MM.1S (cell line): ENCODE measurements around the gene MAGI2.

Source experiments
- DNase-seq: peaks from one replicate; pipeline ENCODE4 v3.0.0-alpha.2; 2015
- H2AFZ ChIP-seq: fragments of 300-600 bp; sonication (generic); 2 replicates; pipeline ENCODE4 v1.6.0; 2016; ENCODE audit warnings: antibody characterized with exemption, low read length
- H3F3A ChIP-seq: fragments of 300-600 bp; sonication (generic); 2 replicates; pipeline ENCODE4 v1.6.1; 2016; ENCODE audit warnings: mild to moderate bottlenecking, antibody characterized with exemption, low read length, moderate library complexity, mixed read lengths; ENCODE audit not compliant: insufficient read depth
- H3K27ac ChIP-seq: fragments of 300-600 bp; sonication (generic); 2 replicates; pipeline ENCODE4 v1.5.1; 2016; ENCODE audit warnings: mild to moderate bottlenecking, low read length
- H3K27me3 ChIP-seq: fragments of 300-600 bp; sonication (generic); replicated peaks from 2 replicates; pipeline ENCODE4 v1.6.0; 2016; ENCODE audit warnings: low read length; ENCODE audit not compliant: insufficient read depth
- H3K36me3 ChIP-seq: fragments of 300-600 bp; sonication (generic); replicated peaks from 2 replicates; pipeline ENCODE4 v1.6.1; 2016; ENCODE audit warnings: mild to moderate bottlenecking, low read length, mixed read lengths; ENCODE audit not compliant: insufficient read depth
- H3K4me1 ChIP-seq: fragments of 300-600 bp; sonication (generic); 2 replicates; pipeline ENCODE4 v1.6.1; 2016; ENCODE audit warnings: low read length, mixed read lengths
- H3K4me2 ChIP-seq: fragments of 300-600 bp; sonication (generic); 2 replicates; pipeline ENCODE4 v1.6.0; 2016; ENCODE audit warnings: low read depth, low read length
- H3K4me3 ChIP-seq: fragments of 300-600 bp; sonication (generic); 2 replicates; pipeline ENCODE4 v1.5.1; 2016; ENCODE audit warnings: low read length, mixed read lengths
- H3K79me2 ChIP-seq: fragments of 300-600 bp; sonication (generic); 2 replicates; pipeline ENCODE4 v1.6.1; 2016; ENCODE audit warnings: mixed run types, low read length, mixed read lengths
- H3K9ac ChIP-seq: fragments of 300-600 bp; sonication (generic); 2 replicates; pipeline ENCODE4 v1.6.1; 2016; ENCODE audit warnings: low read length, mixed read lengths
- H3K9me2 ChIP-seq: fragments of 300-600 bp; sonication (generic); replicated peaks from 2 replicates; pipeline ENCODE4 v1.6.1; 2016; ENCODE audit warnings: mild to moderate bottlenecking, low read length, mixed read lengths; ENCODE audit not compliant: insufficient read depth
- H3K9me3 ChIP-seq: fragments of 300-600 bp; sonication (generic); replicated peaks from 2 replicates; pipeline ENCODE4 v1.6.1; 2016; ENCODE audit warnings: mild to moderate bottlenecking, low read length, mixed read lengths; ENCODE audit not compliant: insufficient read depth
- H4K20me1 ChIP-seq: fragments of 300-600 bp; sonication (generic); 2 replicates; pipeline ENCODE4 v1.6.1; 2016; ENCODE audit warnings: mild to moderate bottlenecking, low read length, moderate library complexity, mixed read lengths; ENCODE audit not compliant: insufficient read depth
- CTCF ChIP-seq: fragments of 300-600 bp; sonication (generic); IDR thresholded peaks from 2 replicates; pipeline ENCODE4 v1.5.1; 2016; ENCODE audit warnings: antibody characterized with exemption, low read length, mixed read lengths
- EZH2 ChIP-seq: fragments of 300-600 bp; sonication (generic); optimal IDR thresholded peaks from 2 replicates; pipeline ENCODE3; 2017; ENCODE audit warnings: low read depth, mild to moderate bottlenecking, antibody characterized with exemption, low read length, mixed read lengths
- EZH2phosphoT487 ChIP-seq: fragments of 300-600 bp; sonication (generic); IDR thresholded peaks from 2 replicates; pipeline ENCODE4 v1.6.1; 2018; ENCODE audit warnings: antibody characterized with exemption, low read length

Gene MAGI2

GRCh38 chr7:79352323-79352722, 101.1 kb downstream of the MAGI2 start:
- no peaks in the 10 kb centered on the region for H3K79me2 ChIP-seq
- H2AFZ ChIP-seq, result no peak overlapping the region
- no peaks in the 10 kb centered on the region for H3K36me3 ChIP-seq
- TF ChIP-seq EZH2 (no peak), EZH2phosphoT487 (no peak), CTCF (no peak)
- H3K9me2 ChIP-seq, result no peaks in the 10 kb centered on the region
- H3K9me3 ChIP-seq, result no peaks in the 10 kb centered on the region
- no peaks in the 10 kb centered on the region for H3K4me1 ChIP-seq
- no peaks in the 10 kb centered on the region for H3F3A ChIP-seq
- DNase-seq, result no peak
- H3K4me3 ChIP-seq, result no peak overlapping the region
- H3K4me2 ChIP-seq, result no peak overlapping the region
- H3K27ac ChIP-seq, result no peak overlapping the region
- H4K20me1 ChIP-seq, result no peaks in the 10 kb centered on the region
- no peaks in the 10 kb centered on the region for H3K27me3 ChIP-seq
- H3K9ac ChIP-seq, result no peak overlapping the region

GRCh38 chr7:79347351-79347750, 106.1 kb downstream of the MAGI2 start:
- H3K36me3 ChIP-seq, result no peaks in the 10 kb centered on the region
- no peaks in the 10 kb centered on the region for H3K9me2 ChIP-seq
- no peak overlapping the region for H2AFZ ChIP-seq
- H3K4me2 ChIP-seq, result no peak overlapping the region
- H3K4me1 ChIP-seq, result no peaks in the 10 kb centered on the region
- no peak overlapping the region for H3K9ac ChIP-seq
- H3K27ac ChIP-seq, result no peak overlapping the region
- H3K79me2 ChIP-seq, result no peaks in the 10 kb centered on the region
- TF ChIP-seq EZH2phosphoT487 (no peak), EZH2 (no peak), CTCF (no peak)
- H3K9me3 ChIP-seq, result no peaks in the 10 kb centered on the region
- no peaks in the 10 kb centered on the region for H3F3A ChIP-seq
- no peak for DNase-seq
- no peak overlapping the region for H3K4me3 ChIP-seq
- no peaks in the 10 kb centered on the region for H4K20me1 ChIP-seq
- H3K27me3 ChIP-seq, result no peaks in the 10 kb centered on the region

GRCh38 chr7:79341902-79342301, 111.6 kb downstream of the MAGI2 start:
- DNase-seq, result no peak
- no peak overlapping the region for H2AFZ ChIP-seq
- no peak overlapping the region for H3K9ac ChIP-seq
- no peaks in the 10 kb centered on the region for H3K27me3 ChIP-seq
- no peaks in the 10 kb centered on the region for H3K4me1 ChIP-seq
- no peak overlapping the region for H3K4me3 ChIP-seq
- H3F3A ChIP-seq, result no peaks in the 10 kb centered on the region
- H3K4me2 ChIP-seq, result no peak overlapping the region
- no peaks in the 10 kb centered on the region for H3K9me3 ChIP-seq
- no peaks in the 10 kb centered on the region for H3K79me2 ChIP-seq
- no peaks in the 10 kb centered on the region for H3K9me2 ChIP-seq
- no peaks in the 10 kb centered on the region for H3K36me3 ChIP-seq
- TF ChIP-seq EZH2, result no peak
- no peak for TF ChIP-seq EZH2phosphoT487
- no peak for TF ChIP-seq CTCF
- H4K20me1 ChIP-seq, result no peaks in the 10 kb centered on the region
- H3K27ac ChIP-seq, result no peak overlapping the region

GRCh38 chr7:79340212-79340611, 113.3 kb downstream of the MAGI2 start:
- Histone ChIP-seq H3K9ac (no peak overlapping the region), H3K9me2 (no peaks in the 10 kb centered on the region), H3K4me2 (no peak overlapping the region), H4K20me1 (no peaks in the 10 kb centered on the region), H2AFZ (no peak overlapping the region), H3K4me1 (no peaks in the 10 kb centered on the region), H3F3A (no peaks in the 10 kb centered on the region), H3K4me3 (no peak overlapping the region), H3K36me3 (no peaks in the 10 kb centered on the region), H3K27ac (no peak overlapping the region), H3K79me2 (no peaks in the 10 kb centered on the region), H3K9me3 (no peaks in the 10 kb centered on the region), H3K27me3 (no peaks in the 10 kb centered on the region)
- TF ChIP-seq CTCF (no peak), EZH2phosphoT487 (no peak), EZH2 (no peak)
- DNase-seq, result no peak
